ENCODE measurements around the gene MEGF8. TPM values are rescaled to one million over a fixed set of nuclear protein-coding genes. Genes with fewer than 3 reads are reported as not detected.

Gene MEGF8
- total and polyA plus RNA-seq, 5 experiments from 2014 or later: 0.23 to 10.2 (median 0.57) TPM

DNA sequence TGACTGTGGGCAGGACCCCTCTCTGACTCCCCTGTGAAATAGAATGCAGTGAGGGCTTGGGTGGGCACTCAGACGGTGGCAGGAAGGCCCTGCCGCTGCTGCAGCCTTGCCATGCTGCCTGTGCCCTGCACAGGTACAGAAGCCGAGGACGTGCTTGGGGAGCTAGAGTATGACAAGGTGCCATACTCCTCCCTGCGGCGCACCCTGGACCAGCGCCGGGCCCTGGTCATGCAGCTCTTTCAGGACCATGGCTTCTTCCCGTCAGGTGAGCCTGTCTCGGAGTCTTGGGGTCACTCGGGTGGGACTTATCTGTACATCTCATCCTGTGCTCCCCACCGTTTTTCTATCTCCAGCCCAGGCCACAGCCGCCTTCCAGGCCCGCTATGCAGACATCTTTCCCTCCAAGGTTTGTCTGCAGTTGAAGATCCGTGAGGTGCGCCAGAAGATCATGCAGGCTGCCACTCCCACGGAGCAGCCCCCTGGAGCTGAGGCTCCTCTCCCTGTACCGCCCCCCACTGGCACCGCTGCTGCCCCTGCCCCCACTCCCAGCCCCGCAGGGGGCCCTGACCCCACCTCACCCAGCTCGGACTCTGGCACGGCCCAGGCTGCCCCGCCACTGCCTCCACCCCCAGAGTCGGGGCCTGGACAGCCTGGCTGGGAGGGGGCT is 30.8 kb upstream of the MEGF8 start:
- no peak for DNase-seq
- Mint-ChIP-seq H3K9me3 (no peaks in the 10 kb centered on the region), H3K27me3 (no peaks in the 10 kb centered on the region), H3K36me3 (peaks cover 0 to 32% (median 0%) of the 10 kb centered on the region in 3 donors), H3K27ac (peak overlapping the region in 3 of 10 donors; percentile 28 to 85 (median 48)), H3K4me3 (no peak overlapping the region), H3K4me1 (peaks cover 7 to 14% (median 8%) of the 10 kb centered on the region in 4 donors)
- POLR2A ChIA-PET: interaction anchor here (0.6 to 1.8 kb wide), 3 partner anchors 9 to 51 kb away, joined by 3 to 6 read pairs (median 5); no protein-coding TSS in a partner anchor
- no peak for ATAC-seq

DNA sequence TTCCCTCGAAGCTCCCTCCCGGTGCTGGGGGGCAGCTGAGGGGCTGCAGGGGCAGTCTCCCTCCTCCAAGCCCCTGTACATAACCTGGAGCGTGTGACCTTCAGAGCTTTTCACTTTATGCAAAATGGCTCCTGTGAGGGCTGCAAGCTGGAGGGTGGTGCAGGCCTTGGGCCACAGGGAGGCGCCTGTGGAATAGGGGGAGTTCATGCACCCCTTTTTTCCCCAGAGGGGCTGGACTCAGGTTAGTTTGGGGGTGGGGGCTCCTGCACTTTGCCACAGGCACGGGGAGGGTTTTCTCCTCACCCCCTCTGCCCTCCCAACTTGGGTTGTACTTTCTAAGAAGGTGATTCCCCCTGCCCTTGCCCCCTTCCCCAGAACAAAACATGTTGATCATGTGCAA is 30.1 kb upstream of the MEGF8 start:
- H3K9me3 Mint-ChIP-seq: no peaks in the 10 kb centered on the region
- ATAC-seq (no peak), DNase-seq (no peak)
- H3K27ac Mint-ChIP-seq: peak overlapping the region in 2 of 10 donors; percentile 22 to 61
- H3K36me3 Mint-ChIP-seq: peaks cover 0 to 33% (median 0%) of the 10 kb centered on the region in 3 donors
- H3K27me3 Mint-ChIP-seq: no peaks in the 10 kb centered on the region
- H3K4me1 Mint-ChIP-seq: peaks cover 7 to 14% (median 9%) of the 10 kb centered on the region in 4 donors
- POLR2A ChIA-PET: interaction anchor here (1.4 to 1.8 kb wide), 2 partner anchors 10 to 52 kb away, joined by 5 to 6 read pairs; no protein-coding TSS in a partner anchor
- no peak overlapping the region for H3K4me3 Mint-ChIP-seq

DNA sequence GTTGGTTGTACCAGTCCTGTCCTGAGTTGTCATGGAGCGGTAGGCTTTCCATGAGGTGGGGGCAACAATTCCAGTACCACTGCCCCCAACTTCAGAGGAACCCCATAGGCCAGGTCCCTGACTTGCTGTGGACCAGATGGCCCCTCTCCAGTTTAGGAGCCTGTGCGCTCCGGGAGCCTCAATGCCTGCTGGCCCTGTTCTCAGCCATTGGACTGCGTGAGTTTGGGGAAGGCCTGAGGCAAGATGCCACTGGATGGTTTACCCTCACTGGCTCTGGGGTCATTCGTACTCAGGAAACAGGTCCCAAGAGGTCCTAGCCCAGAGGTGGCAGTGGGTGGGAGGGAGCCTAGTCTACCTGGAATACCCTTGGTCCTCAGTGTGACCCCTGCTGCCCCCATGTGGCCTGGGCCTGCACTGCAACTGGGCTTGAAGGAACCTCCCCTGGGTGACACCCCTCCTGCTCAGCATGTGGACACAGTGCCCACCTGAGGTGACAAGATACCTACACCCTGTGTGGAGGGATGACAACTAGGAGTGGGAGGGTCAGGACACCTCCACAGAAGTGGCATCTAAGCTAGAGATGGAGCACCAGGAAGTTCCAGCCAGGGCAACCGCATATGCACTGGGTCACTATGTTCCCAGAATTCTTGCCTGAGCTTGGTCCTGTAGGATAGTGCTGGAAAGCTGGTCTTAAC is 29.5 kb upstream of the MEGF8 start:
- H3K36me3 Mint-ChIP-seq: peaks cover 0 to 35% (median 0%) of the 10 kb centered on the region in 3 donors
- H3K4me1 Mint-ChIP-seq: peaks cover 7 to 14% (median 10%) of the 10 kb centered on the region in 4 donors
- peak overlapping the region in 7 of 10 donors; percentile 45 to 74 (median 63) for H3K27ac Mint-ChIP-seq
- POLR2A ChIA-PET: interaction anchor here (0.6 to 1.8 kb wide), 4 partner anchors 11 to 163 kb away, joined by 3 to 6 read pairs (median 4); no protein-coding TSS in a partner anchor
- DNase-seq: peak; percentile 79 to 95 (median 88)
- ATAC-seq: peak; percentile 91 to 93
- H3K9me3 Mint-ChIP-seq: no peaks in the 10 kb centered on the region
- H3K4me3 Mint-ChIP-seq: no peak overlapping the region
- no peaks in the 10 kb centered on the region for H3K27me3 Mint-ChIP-seq

DNA sequence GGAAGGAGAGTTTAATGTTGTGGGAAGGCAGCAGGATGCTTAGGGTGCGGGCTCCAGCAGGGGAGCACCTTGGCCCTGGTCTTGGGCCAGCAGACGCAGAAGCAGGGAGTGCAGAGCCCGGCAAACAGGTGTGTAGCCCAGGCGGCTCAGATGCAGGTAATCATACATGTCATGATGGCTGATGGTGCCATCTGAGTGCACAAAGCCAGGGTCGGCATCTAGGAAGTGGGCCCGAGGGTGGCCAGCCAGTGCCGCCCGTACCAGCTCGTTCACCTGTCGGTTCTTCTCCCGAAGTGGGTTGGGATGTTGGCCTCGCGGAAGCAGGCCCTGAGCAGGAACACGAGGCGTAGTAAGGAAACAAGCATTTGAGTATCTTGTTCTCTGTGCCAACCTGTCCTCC is 28.4 kb upstream of the MEGF8 start:
- POLR2A ChIA-PET: no interaction called here
- Mint-ChIP-seq H3K27me3 (no peaks in the 10 kb centered on the region), H3K27ac (peak overlapping the region in 1 of 10 donors; percentile 57), H3K4me3 (peak overlapping the region in 2 of 10 donors; percentile 34 to 57), H3K4me1 (peaks cover 4 to 17% (median 15%) of the 10 kb centered on the region in 4 donors), H3K36me3 (peaks cover 0 to 26% (median 0%) of the 10 kb centered on the region in 3 donors), H3K9me3 (no peaks in the 10 kb centered on the region)
- ATAC-seq (no peak), DNase-seq (no peak)

DNA sequence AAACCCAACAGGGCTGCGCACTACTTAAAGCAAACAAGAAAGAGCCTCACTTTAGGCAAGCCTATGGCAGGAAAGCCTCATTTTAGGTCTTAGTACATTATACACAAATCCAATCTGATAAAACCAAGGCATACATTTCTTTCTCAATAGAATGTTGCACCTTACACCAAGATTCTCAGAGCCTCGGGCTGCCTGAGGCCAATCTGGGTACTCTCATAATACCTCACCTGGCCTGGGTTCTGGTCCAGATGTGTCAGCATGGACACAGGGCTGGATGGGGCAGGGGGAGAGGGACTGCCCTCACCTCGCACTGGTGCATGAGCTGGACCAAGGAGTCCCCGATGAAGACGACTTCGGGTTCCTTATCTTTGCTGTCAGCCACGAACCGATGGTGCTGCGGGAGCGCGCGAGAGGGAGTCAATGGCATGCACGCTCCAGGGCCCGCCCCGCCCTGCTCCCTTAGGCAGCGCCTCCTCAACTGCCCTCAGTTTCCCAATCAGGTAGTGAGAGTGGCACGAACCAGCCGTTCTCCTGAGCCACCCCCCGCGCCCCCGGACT is 23.7 kb upstream of the MEGF8 start, which contains the start of gene PRR19:
TSS of gene PRR19 (plus strand) at position 487 of the 558 bp plus-strand sequence. CDS start 7,453 bp downstream, outside the sequence.
- POLR2A ChIA-PET: interaction anchor here (0.6 to 1.7 kb wide), 14 partner anchors 13 to 1528 kb away, joined by 3 to 8 read pairs (median 5); partner anchors contain the start of genes CIC and GSK3A
- Mint-ChIP-seq H3K27me3 (no peaks in the 10 kb centered on the region), H3K36me3 (peaks cover 0 to 14% (median 0%) of the 10 kb centered on the region in 3 donors), H3K27ac (peak within 1 kb of the TSS; percentile 51 to 91 (median 83)), H3K4me3 (peak within 1 kb of the TSS; percentile 84 to 93 (median 88)), H3K4me1 (peaks cover 11 to 29% (median 27%) of the 10 kb centered on the region in 4 donors), H3K9me3 (no peaks in the 10 kb centered on the region)
- ATAC-seq (peak; percentile 4 to 21), DNase-seq (no peak)

DNA sequence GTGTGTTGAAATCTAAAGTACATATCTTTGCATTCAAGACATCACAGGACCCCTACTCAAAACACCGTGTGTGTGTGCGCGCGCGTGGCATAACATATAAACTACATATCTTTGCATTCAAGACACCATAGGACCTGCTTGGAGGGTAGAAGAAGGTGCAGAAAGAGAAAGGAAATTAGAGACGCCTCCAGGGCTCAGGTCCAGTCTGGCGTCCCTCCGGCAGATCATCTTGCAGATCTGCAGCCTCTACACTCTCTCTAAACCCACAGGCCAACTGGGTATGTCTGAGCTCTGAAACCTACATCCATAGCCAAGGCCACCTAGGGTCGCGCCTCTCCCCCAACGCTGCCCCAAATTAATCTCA is 22.4 kb upstream of the MEGF8 start:
- H3K9me3 Mint-ChIP-seq: no peaks in the 10 kb centered on the region
- peak overlapping the region; percentile 51 to 91 (median 83) for H3K27ac Mint-ChIP-seq
- H3K27me3 Mint-ChIP-seq: no peaks in the 10 kb centered on the region
- POLR2A ChIA-PET: interaction anchor here (0.6 to 1.7 kb wide), 5 partner anchors 13 to 988 kb away, joined by 4 to 8 read pairs (median 6); no protein-coding TSS in a partner anchor
- DNase-seq (no peak), ATAC-seq (no peak)
- peaks cover 12 to 29% (median 27%) of the 10 kb centered on the region in 4 donors for H3K4me1 Mint-ChIP-seq
- H3K4me3 Mint-ChIP-seq: peak overlapping the region; percentile 84 to 93 (median 88)
- H3K36me3 Mint-ChIP-seq: peaks cover 0 to 12% (median 0%) of the 10 kb centered on the region in 3 donors

DNA sequence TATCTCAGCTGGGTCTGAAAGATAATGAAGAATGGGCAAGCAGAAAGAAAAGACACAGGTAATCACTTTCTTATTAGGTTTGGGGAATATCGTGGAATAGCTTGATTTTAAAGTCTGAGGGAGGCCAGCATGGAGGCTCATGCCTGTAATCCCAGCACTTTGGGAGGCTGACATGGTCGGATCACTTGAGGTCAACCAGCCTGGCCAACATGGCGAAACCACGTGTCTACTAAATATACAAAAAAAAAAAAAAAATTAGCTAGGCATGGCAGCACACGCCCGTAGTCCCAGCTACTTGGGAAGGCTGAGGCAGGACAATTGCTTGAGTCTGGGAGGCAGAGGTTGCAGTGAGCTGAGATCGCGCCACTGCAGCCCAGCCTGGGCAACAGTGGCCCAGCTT is 21.6 kb upstream of the MEGF8 start:
- H3K27ac Mint-ChIP-seq: peak overlapping the region in 3 of 10 donors; percentile 5 to 67 (median 39)
- peaks cover 13 to 29% (median 27%) of the 10 kb centered on the region in 4 donors for H3K4me1 Mint-ChIP-seq
- no peak for ATAC-seq
- no peaks in the 10 kb centered on the region for H3K27me3 Mint-ChIP-seq
- no peak for DNase-seq
- no peaks in the 10 kb centered on the region for H3K9me3 Mint-ChIP-seq
- H3K36me3 Mint-ChIP-seq: peaks cover 0 to 12% (median 0%) of the 10 kb centered on the region in 3 donors
- POLR2A ChIA-PET: interaction anchor here (0.7 to 1.7 kb wide), 3 partner anchors 14 to 19 kb away, joined by 3 to 6 read pairs (median 5); no protein-coding TSS in a partner anchor
- H3K4me3 Mint-ChIP-seq: peak overlapping the region in 5 of 10 donors; percentile 0 to 91 (median 55)

DNA sequence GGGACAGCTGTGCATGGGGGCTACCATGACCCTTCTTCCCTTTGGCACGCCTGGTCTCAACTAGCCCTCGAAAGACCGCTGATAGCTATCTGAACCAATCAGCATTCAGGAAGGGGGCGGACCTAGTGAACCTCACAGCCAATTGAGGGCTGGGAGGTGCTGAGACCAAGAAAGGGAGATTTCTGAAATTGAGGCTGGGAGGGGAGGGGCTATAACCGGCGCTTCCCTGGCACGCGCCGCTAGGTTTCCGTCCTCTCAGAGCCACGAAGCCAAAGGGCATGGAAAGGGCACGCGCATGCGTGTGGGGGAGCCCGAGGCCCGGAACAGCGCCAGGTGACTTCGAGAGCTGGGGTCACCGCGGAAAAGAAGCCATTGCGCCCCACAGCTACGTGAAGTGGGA is 18.8 kb upstream of the MEGF8 start:
- H3K27ac Mint-ChIP-seq: no peak overlapping the region
- POLR2A ChIA-PET: no interaction called here
- peaks cover 10 to 23% (median 20%) of the 10 kb centered on the region in 4 donors for H3K4me1 Mint-ChIP-seq
- H3K4me3 Mint-ChIP-seq: no peak overlapping the region
- no peaks in the 10 kb centered on the region for H3K9me3 Mint-ChIP-seq
- H3K27me3 Mint-ChIP-seq: peaks cover 0 to 13% (median 6%) of the 10 kb centered on the region in 5 donors
- DNase-seq: no peak
- no peak for ATAC-seq
- no peaks in the 10 kb centered on the region for H3K36me3 Mint-ChIP-seq

DNA sequence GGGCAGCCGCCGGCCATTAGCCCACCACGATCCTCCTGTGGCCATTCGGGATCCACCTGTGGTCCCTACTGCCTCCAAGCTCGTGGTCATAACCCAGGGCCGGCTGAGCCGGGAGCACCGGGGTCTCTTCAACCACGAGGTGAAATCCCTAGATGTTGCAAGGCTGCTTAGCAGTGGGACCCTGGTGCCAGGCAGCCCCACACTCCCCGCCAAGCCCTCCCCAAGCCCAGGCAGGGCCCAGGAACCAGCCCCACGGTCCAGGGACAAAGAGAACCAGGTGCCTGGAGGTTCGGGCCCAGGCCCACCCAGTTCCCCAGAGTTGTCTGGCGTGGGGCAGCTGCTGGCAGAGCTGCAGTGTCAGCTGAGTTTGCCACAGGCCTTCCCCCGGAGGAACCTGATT is 15.7 kb upstream of the MEGF8 start:
- Mint-ChIP-seq H3K9me3 (peaks cover 0 to 2% (median 0%) of the 10 kb centered on the region in 9 donors), H3K27me3 (peaks cover 11 to 43% (median 22%) of the 10 kb centered on the region in 5 donors), H3K4me1 (peaks cover 9 to 20% (median 12%) of the 10 kb centered on the region in 4 donors), H3K27ac (no peak overlapping the region), H3K4me3 (no peak overlapping the region), H3K36me3 (no peaks in the 10 kb centered on the region)
- POLR2A ChIA-PET: no interaction called here
- no peak for ATAC-seq
- DNase-seq: no peak

DNA sequence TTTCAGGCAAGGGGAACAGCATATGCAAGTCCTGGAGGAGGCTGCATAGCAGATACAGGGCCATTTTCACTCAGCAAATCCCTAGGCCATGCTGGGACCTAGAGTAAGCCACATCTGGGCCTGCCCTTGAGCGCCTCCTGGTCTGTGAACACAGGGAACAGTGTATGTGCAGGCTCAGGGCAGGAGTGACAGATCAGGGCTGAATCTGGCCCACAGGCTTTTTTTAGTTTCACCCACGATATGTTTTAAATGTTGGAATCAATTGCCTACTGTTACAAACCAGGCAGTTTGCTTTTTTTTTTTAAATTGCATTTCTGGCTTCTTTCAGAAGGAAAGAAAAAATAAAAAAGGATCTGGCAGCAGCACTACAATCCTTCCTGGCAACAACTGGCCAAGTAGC is 13.8 kb upstream of the MEGF8 start:
- H3K27ac Mint-ChIP-seq: no peak overlapping the region
- POLR2A ChIA-PET: no interaction called here
- peaks cover 11 to 21% (median 12%) of the 10 kb centered on the region in 4 donors for H3K4me1 Mint-ChIP-seq
- peaks cover 16 to 52% (median 28%) of the 10 kb centered on the region in 5 donors for H3K27me3 Mint-ChIP-seq
- peaks cover 0 to 2% (median 0%) of the 10 kb centered on the region in 9 donors for H3K9me3 Mint-ChIP-seq
- DNase-seq: no peak
- peak overlapping the region in 1 of 10 donors; percentile 74 for H3K4me3 Mint-ChIP-seq
- no peak for ATAC-seq
- H3K36me3 Mint-ChIP-seq: no peaks in the 10 kb centered on the region

DNA sequence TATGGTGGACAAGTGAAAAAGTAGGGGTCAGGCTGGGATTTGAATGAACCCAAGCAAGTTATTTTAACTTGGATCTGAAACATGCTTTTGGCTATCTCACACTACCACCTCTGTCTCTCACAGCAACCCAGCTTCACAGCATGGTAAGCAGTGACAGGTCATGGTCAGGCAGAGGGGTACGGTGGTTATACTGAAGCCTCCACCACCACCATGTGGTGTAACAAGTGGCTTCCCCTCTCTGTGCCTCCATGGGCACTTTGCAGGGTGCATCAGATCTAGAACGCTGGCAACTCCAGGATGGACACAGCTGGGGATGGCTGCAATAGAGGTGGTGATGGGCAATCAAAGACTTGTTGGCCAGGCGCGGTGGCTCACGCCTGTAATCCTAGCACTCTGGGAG is 13.1 kb upstream of the MEGF8 start:
- no peaks in the 10 kb centered on the region for H3K36me3 Mint-ChIP-seq
- peaks cover 0 to 2% (median 0%) of the 10 kb centered on the region in 9 donors for H3K9me3 Mint-ChIP-seq
- peak overlapping the region in 2 of 10 donors; percentile 73 to 87 for H3K27ac Mint-ChIP-seq
- POLR2A ChIA-PET: no interaction called here
- H3K4me1 Mint-ChIP-seq: peaks cover 15 to 27% (median 19%) of the 10 kb centered on the region in 4 donors
- ATAC-seq (no peak), DNase-seq (no peak)
- peaks cover 16 to 59% (median 28%) of the 10 kb centered on the region in 5 donors for H3K27me3 Mint-ChIP-seq
- peak overlapping the region; percentile 7 to 87 (median 70) for H3K4me3 Mint-ChIP-seq

All from naive thymus-derived CD8-positive, alpha-beta T cell (primary cell).